Effector CD8-positive, alpha-beta T cell (primary cell): Measurements from ENCODE around the gene RAB9B.
"Not testable (repeated sequence)": the region's sequence is repeated elsewhere in the genome, so short reads cannot be mapped to it uniquely, and the experiment has no call there.

ENCODE experiments used
- DNase-seq: peaks from one replicate; lab custom pipeline; 2025; lab: John Stamatoyannopoulos, UW
- total RNA-seq, 4 experiments: gene quantifications; one replicate each; lab custom pipeline; 2026; lab: John Stamatoyannopoulos, UW

The RAB9B gene, protein sequence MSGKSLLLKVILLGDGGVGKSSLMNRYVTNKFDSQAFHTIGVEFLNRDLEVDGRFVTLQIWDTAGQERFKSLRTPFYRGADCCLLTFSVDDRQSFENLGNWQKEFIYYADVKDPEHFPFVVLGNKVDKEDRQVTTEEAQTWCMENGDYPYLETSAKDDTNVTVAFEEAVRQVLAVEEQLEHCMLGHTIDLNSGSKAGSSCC
- 0 to 0.54 (median 0.13) reads per million in 4 experiments for total RNA-seq

DNA sequence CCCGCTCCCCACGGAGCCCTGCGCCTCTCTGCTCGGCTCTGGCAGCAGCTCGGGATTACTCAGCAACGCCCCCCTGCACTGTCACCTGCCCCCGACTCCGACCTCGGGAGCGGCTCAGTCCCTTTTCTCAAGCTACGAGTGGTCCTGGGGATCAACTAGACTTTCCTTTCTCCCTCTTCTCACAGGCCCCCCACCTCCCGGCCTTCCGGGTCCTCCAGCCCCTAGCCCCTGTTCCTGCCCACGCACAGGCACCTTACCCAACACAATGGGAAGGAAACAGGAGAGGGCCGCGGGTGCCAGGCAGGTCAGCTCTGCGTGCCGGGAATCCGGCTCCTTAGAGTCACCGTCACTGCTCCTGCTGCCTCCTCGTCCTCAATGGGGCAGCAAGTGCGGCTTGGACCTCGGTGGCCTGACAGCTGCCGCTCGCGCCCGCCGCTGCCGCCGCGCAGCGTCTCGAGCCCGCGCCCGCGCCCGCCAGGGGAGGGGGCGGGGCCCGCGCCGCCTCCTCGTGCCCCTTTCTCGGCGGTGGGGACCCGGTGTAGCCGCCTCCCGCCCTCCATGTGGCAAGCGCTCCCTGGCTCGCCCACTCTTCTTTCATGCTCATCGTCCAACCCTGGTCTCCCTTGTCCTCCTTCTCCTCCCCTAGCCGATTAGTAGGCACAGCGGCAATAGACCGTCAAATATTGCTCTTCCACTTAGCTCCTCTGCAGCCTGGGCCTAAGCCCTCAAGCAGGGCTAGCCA, at the start of gene RAB9B:
RAB9B (minus strand) TSS at position 455 of the 742 bp plus-strand sequence. CDS start 6,473 bp downstream, outside the sequence.
- peak; percentile 7 for DNase-seq

DNA sequence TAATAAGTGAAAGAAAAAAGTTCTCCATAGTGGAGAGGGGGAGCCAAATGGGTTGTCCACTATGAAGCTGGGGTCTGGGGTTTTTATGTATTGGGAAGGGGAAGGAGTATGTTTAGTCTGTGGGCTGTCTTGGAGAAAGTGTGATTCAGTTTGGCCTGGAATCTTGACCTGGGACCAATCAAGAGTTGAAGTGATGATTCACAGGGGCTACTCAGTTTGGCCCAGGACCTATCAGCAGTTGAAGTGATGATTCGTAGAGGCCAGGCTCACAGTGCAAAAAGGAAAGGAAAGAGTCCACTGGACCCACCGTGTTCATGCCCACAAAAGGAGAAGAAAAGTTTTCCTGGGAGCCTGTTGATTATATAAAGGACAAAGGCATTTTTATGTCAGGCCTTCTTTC, 47.3 kb upstream of the RAB9B start:
- no peak for DNase-seq

DNA sequence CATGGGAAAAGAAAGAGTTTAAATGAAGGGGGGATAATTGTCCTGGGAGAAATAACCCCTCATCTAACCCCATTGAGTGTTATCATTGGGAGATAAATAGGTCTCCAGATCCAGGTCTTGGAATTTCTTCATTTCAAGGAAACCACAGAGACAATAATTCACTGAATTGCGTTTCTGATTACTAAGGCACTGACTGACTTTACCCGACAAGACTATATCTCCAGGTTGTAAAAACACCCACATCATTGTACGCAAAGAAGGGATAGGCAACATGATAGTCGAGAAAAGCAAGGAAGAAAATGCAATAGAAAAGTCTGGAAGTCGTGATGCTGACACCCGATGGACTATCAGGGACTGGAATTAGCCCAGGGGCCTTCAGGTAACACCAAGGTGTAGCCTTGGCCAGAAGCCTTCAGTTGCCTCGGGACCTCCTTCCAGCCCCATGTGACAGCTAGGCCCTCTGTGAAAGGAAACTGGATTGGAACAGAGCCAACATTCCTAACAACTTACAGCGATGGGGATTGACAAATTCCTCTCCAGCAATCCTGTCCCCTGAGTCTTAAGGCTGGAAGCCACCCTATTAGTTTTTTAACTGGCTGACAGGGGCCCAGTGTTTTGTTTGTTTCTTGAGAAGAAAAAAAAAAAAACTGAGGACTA, 46.5 kb upstream of the RAB9B start:
- no peak for DNase-seq

DNA sequence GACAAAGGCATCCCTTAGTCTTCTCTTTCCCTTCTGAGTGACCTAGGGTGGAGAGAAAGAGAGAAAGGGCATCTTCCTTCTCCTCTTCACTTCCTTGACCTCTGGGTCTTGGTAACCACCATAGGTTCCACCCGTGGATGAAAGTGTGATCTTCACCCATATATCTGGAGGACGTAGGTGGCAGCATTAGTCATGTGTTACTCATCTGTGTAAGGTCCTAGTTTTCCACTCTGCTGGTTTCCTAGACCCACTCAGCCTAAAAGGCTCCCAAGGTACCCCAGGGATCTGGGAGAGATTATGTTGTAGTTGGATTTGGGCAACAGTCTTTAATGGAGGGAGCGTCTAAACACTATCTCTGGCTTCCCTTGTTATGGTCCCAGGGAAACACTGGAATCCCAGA, 45.5 kb upstream of the RAB9B start:
- DNase-seq = no peak

DNA sequence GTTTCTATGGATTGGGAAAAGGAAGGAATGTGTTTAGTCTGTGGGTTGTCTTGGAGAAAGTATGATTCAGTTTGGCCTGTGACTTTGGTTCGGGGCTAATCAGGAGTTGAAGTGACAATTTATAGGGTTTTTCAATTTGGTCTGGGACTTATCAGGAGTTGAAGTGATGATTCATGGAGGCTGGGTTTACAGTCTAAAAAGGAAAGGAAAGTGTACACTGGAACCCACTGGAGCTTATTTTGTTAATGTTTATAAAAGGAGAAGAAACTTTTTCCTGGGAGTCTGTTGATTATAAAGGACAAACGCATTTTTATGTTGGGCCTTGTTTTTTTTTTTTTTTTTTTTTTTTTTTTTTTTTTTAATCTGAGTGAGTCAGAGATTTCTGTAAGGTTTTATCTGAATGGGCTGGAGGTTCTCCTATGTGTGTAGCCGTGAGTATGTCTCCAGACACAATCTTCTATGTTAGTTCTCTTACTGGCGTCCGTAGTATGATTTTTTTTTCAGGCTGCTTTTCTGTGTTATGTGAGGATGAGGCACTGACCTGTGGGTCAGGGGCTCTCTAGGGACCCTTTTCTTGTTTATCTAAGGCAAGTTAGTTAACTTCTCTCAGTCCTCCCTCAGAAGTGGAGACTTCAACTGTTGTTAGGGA, 33.0 kb upstream of the RAB9B start:
- no peak for DNase-seq

DNA sequence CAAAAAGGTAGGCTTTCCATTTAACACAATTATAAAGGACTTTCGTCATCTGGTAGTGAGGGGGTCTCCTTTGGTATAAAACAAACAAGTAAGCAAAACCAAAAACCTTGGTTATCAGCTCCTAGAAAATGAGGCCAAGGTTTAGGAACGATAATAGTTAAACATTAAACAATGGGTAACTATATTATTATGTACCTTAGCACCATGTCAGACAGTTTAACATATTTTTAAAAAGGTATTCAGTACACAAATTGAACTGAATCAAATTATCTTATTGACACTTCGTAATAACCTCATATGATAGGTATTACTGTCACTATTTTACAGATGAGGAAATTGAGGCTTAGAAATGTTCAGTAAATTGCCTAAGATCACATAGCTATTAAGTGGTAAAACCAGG, 32.1 kb upstream of the RAB9B start:
- DNase-seq = no peak

DNA sequence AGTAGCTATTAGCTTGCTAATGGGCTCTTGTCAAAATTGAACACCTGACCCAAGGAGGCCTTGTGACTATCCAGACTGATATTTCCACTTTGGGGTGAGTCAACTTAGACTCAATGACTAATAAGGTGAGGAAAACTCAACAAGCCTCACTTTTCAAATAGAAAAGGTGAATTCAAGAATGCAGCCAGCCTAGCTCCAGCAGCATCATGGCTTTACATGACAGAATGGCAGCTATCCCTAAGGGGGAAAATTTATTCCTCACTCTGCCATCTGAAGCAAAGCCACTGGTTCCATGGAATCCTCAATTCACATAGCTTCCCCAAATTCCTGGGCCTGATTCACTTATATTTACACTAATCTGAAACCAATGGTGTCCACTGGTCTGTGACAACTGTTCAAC, 29.1 kb upstream of the RAB9B start:
- DNase-seq = no peak

DNA sequence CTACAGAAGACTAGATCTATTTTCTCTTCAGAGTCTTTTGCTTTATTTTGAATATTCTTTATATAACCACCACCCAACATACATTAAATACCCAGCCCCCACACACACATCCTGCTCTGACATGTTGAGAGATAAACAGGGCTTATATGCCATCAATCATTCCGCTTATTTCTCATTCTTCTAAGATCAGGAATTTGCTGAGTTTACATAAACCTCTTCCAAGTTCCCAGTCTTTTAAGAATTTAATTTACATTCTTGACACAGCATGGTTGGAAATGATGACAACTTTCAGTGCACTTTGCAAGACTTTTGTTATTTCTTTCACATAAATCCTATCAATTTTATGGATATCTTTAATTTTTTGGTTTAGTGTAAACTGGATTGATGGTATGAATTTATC, 17.5 kb upstream of the RAB9B start:
- no peak for DNase-seq

DNA sequence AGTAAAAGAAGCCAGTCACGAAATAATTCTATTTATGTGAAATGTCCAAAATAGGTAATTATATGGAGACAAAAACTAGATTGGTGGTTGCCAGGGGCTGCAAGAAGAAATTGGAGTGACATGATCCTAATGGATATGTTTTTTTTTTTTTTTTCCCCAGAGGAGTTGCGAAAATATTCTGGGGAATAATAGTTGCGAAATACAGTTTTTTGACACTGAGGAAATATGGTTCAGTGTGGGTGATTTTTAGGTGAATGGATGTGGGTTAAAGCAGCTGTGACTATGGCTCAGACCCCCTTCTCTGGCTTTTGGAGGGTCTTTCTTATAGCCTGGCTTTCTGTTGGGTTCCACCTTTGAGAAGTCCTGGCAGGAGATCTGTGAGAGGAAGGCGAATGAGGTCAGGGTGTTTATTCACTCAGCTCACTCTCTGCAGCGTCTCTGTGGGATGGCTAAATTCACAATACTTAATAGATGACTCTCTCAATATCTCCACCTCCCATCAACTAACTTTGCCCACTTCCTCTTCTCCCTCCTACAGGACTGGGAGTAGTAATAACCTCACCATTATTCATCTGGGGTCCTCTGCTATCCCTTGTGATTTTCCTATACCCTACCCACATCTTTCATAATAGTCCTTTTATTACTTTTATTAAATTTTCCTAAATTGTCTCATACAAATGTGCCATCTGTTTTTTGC, 15.3 kb upstream of the RAB9B start:
- no peak for DNase-seq

DNA sequence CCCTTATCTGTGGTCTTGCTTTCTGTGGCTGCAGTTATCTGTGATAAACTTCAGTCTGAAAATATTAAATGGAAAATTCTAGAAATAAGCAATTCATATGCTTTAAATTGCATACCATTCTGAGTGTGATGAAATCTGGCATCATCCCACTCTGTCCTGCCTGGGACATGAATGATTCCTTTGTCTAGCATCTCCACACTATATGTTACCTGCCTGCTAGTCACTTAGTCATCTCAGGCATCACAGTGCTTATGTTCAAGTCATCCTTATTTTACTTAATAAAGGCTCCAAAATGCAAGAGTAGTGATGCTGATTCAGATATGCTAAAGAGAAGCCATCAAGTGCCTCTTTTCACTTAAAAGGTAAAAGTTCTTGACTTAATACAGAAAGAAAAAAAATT, 14.3 kb upstream of the RAB9B start:
- DNase-seq = no peak

DNA sequence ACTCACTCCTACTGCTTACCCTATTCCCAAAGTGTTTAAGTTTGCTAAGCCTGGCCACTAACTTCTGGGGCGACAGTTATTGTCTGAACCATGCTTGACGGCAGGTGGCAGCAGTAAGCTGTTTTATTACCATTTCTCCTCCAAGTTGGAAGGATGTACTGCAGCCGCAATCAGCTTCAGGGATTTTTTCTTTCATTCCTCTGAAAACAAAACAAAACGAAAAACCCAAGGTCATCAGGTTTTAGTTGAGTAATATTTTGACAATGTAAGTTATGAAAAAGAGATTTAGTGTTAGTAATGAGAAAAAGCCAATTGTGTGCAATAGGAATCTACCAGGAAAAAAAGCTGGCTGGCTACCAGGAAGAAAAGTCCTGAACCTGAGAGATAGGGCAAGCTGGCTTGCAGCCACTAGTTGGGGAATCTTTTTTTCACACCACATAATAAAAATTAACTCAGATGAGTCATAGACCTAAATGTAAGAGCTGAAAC, 13.2 kb upstream of the RAB9B start:
- peak; percentile 20 for DNase-seq

DNA sequence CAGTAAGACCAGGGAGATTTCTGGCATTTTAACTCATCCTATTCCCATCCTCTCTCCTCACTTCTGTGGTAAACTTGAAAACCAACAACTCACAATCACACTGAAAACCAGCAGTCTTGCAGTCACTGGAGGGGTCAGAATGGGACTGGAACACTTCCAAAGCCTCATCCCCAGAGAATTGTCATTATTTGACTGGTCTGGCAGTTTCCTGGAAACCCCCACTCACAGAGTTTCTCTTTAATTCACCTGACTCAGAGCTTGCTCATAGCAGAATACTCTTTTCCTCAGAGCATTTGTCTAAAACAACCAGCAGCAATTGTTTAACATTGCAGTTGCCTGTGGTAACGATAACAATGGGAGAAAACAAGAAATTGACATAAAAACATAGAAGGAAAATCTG, 7.3 kb upstream of the RAB9B start:
- no peak for DNase-seq

DNA sequence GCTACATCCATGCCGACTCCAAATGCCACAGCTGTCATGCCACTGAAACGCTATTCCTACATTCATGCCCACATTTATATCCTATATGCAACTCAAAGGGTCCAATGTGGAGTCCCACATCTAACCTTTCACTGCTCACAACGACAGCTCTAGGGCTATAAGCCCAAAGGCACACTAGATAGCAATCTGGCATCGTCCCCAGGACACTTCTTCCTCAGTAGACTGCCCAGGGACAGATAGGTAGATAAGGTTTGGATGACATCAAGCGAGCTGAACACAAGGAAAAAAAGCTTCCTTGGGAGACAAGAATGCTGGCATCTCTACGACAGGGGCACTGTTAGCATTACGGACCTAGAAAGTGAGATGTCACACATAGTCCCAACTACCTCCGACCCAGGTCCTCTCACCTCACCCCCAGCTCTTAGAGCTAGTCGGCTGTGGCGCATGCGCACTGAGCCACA, 685 bp downstream of the RAB9B start:
- DNase-seq = peak; percentile 48

DNA sequence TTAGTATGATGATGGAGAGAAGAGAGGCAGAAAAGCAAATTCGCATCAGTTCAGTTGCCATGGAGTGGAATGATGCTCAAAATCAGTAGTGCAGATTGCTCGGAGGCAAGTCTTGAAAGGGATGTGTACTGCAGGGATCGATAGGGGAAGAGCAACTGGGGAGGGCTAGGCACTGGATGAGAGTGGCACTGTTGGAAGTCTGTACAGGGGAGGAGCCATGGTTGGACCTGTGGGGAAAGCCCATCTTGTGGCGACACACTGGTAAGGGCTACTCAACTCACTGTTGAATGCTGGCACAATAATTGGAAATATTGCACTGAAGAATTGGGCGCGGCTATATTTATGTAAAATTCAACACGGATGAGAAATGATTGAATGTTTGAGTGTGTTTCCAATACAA, 1.2 kb downstream of the RAB9B start:
- DNase-seq = no peak

DNA sequence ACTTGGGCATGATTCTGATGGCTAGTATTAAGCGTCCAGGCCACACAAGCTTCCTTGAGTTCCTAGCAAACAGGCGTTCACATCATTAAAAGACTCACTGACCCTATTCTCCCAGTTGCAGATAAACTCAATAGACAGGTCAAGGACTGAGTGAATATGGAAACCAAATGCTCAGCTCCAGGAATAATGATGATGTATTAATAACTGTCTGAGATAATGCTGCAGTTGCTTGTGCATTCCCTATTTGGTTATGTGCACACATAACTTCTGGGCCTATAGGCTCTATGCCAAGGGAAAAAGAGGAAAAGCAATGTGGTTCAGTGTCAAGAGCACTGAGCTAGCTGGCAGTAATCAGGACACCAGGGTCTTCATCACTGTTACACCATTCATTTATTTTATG, 3.5 kb downstream of the RAB9B start:
- DNase-seq = no peak

DNA sequence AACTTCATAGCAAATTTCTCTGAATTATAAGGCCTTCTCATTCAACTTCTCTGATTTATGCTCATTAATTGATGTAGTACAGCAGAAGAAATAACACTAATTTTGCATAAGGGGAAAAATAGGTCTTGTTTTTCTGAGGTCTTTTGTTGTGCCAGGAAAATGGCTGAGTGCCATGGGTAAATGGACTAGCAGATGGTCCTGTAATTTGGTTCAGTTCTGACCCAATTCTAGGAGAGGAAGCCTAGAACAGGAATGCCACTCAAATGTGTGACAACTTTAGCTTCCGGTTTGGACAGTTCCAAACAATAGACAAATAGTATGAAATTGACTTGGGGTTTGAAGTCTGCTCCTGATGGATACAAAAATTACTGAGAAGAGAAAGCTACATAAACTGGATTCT, 6.2 kb downstream of the RAB9B start:
- no peak for DNase-seq

DNA sequence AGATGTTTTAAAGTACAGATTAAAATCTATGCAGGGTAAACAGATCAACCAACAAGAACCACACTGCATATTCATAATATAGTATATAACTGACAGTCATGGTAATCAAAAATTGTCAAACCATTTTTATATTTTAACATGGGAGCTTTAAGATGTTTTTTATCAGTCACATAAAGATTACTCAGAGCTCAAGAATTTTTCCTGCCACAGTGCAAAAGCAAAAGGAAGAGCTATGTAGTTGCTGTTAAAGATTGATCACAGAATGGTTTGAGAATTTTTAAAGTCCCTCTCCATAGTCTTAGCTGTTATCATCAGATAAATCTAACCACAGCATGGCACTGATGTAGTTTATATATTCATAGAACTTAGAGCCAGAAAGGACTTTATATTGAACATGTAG, 8.5 kb downstream of the RAB9B start:
- no peak for DNase-seq

DNA sequence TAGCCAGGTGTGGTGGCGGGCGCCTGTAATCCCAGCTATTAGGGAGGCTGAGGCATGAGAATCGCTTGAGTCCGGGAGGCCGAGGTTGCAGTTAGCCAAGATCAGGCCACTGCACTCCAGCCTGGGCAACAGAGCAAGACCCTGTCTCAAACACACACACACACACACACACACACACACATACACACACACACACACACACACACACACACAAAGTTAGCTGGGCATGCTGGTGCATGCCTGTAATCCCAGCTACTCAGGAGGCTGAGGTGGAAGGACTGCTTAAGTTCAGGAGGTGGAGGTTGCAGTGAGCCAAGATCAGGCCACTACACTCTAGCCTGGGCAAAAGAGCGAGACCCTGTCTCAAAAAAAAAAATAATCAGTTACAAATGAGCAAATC, 11.3 kb downstream of the RAB9B start:
- DNase-seq = not testable (repeated sequence)

DNA sequence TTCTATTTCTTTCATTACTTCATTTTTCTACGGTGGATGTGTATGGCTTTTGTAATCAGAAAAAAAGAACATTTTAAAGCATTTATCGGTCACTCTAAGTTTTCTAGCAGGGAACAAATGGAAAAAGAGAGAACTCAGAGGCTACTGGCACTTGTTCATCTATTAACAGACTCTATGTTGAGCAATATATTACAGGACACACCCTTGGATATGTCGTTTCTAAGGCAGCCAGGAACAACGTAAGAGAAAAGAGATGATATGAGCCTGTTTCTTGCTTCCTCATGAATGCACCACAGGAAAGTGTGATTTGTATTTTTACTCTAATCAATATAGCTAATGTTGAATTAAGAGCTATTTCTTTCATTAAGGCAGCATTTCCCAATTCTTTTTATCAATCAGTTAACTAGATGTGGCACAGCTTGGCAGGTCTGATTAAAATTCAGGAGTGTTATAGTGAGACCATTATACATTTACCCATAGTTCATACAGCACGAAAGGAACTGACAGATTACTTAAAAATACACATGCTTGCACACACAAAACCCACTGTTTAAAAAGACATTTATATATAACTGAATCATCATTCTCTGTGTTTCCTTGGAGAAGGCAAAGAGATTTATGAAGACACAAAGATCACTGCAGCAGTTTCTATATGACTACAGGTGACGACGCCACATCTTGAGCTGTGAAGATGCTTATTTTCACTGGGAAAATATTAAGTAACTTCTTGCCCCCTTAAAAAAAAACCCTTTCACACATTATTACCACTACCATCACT, 13.0 kb downstream of the RAB9B start:
- DNase-seq = no peak

DNA sequence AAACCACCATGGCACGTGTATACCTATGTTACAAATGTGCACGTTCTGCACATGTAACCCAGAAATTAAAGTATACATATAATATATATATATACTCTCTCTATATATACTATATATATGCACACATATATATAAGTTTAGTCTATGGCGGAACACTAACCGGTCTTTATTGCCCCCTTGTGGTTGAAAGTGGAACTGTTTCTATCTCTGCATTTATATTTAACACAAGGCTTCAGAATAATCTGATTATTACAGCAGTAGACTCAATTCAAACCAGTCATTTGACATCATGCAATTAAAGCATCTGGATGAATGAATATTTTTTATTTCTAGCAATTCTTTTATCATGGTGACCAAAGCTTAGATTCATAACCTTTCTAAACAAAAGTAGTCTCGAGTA, 14.6 kb downstream of the RAB9B start:
- no peak for DNase-seq

DNA sequence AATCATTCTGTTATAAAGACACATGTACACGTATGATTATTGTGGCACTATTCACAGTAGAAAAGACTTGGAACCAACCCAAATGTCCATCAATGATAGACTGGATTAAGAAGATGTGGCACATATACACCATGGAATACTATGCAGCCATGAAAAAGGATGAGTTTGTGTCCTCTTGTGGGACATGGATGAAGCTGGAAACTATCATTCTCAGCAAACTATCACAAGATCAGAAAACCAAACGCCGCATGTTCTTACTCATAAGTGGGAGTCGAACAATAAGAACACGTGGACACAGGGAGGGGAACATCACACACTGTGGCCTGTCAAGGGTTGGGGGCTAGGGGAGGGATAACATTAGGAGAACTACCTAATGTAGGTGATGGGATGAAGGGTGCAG, 15.0 kb downstream of the RAB9B start:
- not testable (repeated sequence) for DNase-seq
